Measurements from ENCODE around the gene TMEM131.
"Not testable (repeated sequence)": the region's sequence is repeated elsewhere in the genome, so short reads cannot be mapped to it uniquely, and the experiment has no call there.

TMEM131 gene

DNA sequence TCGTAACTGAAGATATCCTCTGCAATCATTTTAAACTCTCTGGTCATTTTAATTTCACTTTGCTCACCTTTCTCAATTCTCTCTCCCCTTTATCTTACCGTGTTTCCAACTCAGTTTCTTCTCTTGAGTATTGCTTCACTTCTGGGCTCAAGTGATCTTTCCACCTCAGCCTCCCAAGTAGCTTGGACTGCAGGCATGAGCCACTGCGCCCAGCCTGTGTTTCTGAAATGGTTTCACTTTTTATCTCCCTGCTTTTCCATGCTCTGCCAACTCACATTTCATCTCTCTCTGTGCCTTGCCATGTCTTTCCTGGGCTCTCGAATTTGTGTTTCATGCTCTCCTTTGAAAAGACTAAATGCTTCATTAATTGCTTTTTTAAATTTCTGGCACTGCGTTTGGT, 30.5 kb upstream of the TMEM131 start:
- WGBS (ENCODE audit: extremely low coverage, insufficient coverage, insufficient read length) = no CpG with 5 or more reads among the region's 5 CpGs
- Histone ChIP-seq H2AFZ (ENCODE audit: insufficient read depth, low read length, poor library complexity) (no peak overlapping the region), H2BK120ac (ENCODE audit: insufficient read depth, low read length, poor library complexity) (no peak overlapping the region), H2BK12ac (ENCODE audit: low read length) (no peak overlapping the region), H4K91ac (ENCODE audit: low read depth, low read length) (no peak overlapping the region), H3K79me2 (ENCODE audit: control insufficient read depth, insufficient read depth, low read length, poor library complexity) (no peaks in the 10 kb centered on the region), H3K4ac (ENCODE audit: low read depth, low read length) (no peak overlapping the region), H3K79me1 (ENCODE audit: low read length) (no peaks in the 10 kb centered on the region), H4K8ac (ENCODE audit: low read depth, low read length) (no peak overlapping the region), H3K14ac (ENCODE audit: low read length) (no peak overlapping the region), H3K4me2 (ENCODE audit: low read length) (no peak overlapping the region), H3K27ac (ENCODE audit: low read depth, low read length) (no peak overlapping the region), H3K18ac (ENCODE audit: low read length) (no peak overlapping the region), H3K9ac (ENCODE audit: low read length) (no peak overlapping the region), H3K4me3 (ENCODE audit: low read depth, low read length) (no peak overlapping the region), H3K36me3 (ENCODE audit: control insufficient read depth in 1 of 2, insufficient read depth in 2 of 2, low read length in 2 of 2) (no peaks in the 10 kb centered on the region), H4K12ac (ENCODE audit: low read depth, low read length) (no peak overlapping the region), H3K27me3 (ENCODE audit: insufficient read depth, low read length) (no peaks in the 10 kb centered on the region), H2AK5ac (ENCODE audit: low read length) (no peak overlapping the region), H3K9me3 (ENCODE audit: insufficient read depth, low read depth, low read length) (no peaks in the 10 kb centered on the region), H3K23ac (ENCODE audit: low read length) (no peak overlapping the region), H2BK5ac (ENCODE audit: low read depth, low read length, poor library complexity) (no peak overlapping the region), H3K4me1 (ENCODE audit: control insufficient read depth in 1 of 2, insufficient read depth in 2 of 2, low read length in 2 of 2) (peaks cover 0 to 6% of the 10 kb centered on the region in 2 experiments)
- DNase-seq = no peak

DNA sequence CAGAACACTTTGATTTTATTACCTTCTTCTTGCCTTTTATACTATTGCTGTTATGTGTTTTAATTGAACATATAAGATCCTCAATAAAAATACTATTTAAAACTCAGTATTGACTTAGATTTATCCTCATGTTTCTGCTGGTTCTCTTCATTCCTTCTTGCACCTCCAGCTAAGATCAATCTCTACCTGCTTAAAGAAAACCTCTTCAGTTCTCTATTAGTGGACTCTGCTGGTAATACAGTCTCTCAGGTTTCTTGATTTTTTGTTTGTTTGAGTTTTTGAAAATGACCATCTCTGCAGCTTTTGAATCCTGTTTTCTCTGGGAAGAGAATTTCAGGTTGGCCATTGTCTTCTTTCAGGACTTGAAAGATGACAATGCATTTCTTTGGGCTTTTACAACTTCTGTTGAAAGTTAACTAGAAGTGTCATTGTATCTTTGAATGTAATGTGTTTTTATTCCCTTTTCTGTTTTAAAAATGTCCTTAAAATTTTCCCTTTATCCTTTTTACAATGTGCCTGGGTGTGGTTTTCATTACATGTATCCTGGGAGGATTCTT, 29.8 kb upstream of the TMEM131 start:
- Histone ChIP-seq H2BK120ac (ENCODE audit: insufficient read depth, low read length, poor library complexity) (no peak overlapping the region), H3K27ac (ENCODE audit: low read depth, low read length) (no peak overlapping the region), H2AFZ (ENCODE audit: insufficient read depth, low read length, poor library complexity) (no peak overlapping the region), H4K12ac (ENCODE audit: low read depth, low read length) (no peak overlapping the region), H3K36me3 (ENCODE audit: control insufficient read depth in 1 of 2, insufficient read depth in 2 of 2, low read length in 2 of 2) (no peaks in the 10 kb centered on the region), H2AK5ac (ENCODE audit: low read length) (no peak overlapping the region), H3K18ac (ENCODE audit: low read length) (no peak overlapping the region), H3K9ac (ENCODE audit: low read length) (no peak overlapping the region), H3K4me2 (ENCODE audit: low read length) (no peak overlapping the region), H3K14ac (ENCODE audit: low read length) (no peak overlapping the region), H3K23ac (ENCODE audit: low read length) (no peak overlapping the region), H3K27me3 (ENCODE audit: insufficient read depth, low read length) (no peaks in the 10 kb centered on the region), H2BK12ac (ENCODE audit: low read length) (no peak overlapping the region), H4K91ac (ENCODE audit: low read depth, low read length) (no peak overlapping the region), H3K4me3 (ENCODE audit: low read depth, low read length) (no peak overlapping the region), H3K79me1 (ENCODE audit: low read length) (no peaks in the 10 kb centered on the region), H3K4me1 (ENCODE audit: control insufficient read depth in 1 of 2, insufficient read depth in 2 of 2, low read length in 2 of 2) (peaks cover 0 to 6% of the 10 kb centered on the region in 2 experiments), H4K8ac (ENCODE audit: low read depth, low read length) (no peak overlapping the region), H2BK5ac (ENCODE audit: low read depth, low read length, poor library complexity) (no peak overlapping the region), H3K9me3 (ENCODE audit: insufficient read depth, low read depth, low read length) (peaks cover under 1% of the 10 kb centered on the region), H3K4ac (ENCODE audit: low read depth, low read length) (no peak overlapping the region), H3K79me2 (ENCODE audit: control insufficient read depth, insufficient read depth, low read length, poor library complexity) (no peaks in the 10 kb centered on the region)
- DNase-seq = no peak

- DNase-seq; H3K79me1 ChIP-seq (ENCODE audit: low read length); H4K8ac ChIP-seq (ENCODE audit: low read depth, low read length); H3K18ac ChIP-seq (ENCODE audit: low read length); H3K14ac ChIP-seq (ENCODE audit: low read length); H4K91ac ChIP-seq (ENCODE audit: low read depth, low read length); H3K4ac ChIP-seq (ENCODE audit: low read depth, low read length); H3K4me1 ChIP-seq (ENCODE audit: control insufficient read depth in 1 of 2, insufficient read depth in 2 of 2, low read length in 2 of 2); H3K4me2 ChIP-seq (ENCODE audit: low read length); H3K36me3 ChIP-seq (ENCODE audit: control insufficient read depth in 1 of 2, insufficient read depth in 2 of 2, low read length in 2 of 2); H4K12ac ChIP-seq (ENCODE audit: low read depth, low read length); H2AK5ac ChIP-seq (ENCODE audit: low read length); H3K23ac ChIP-seq (ENCODE audit: low read length); H3K9ac ChIP-seq (ENCODE audit: low read length); H2BK12ac ChIP-seq (ENCODE audit: low read length); H2AFZ ChIP-seq (ENCODE audit: insufficient read depth, low read length, poor library complexity); H2BK5ac ChIP-seq (ENCODE audit: low read depth, low read length, poor library complexity); H3K27ac ChIP-seq (ENCODE audit: low read depth, low read length); H3K4me3 ChIP-seq (ENCODE audit: low read depth, low read length); H3K9me3 ChIP-seq (ENCODE audit: insufficient read depth, low read depth, low read length); H3K79me2 ChIP-seq (ENCODE audit: control insufficient read depth, insufficient read depth, low read length, poor library complexity); H3K27me3 ChIP-seq (ENCODE audit: insufficient read depth, low read length); H2BK120ac ChIP-seq (ENCODE audit: insufficient read depth, low read length, poor library complexity): not testable (repeated sequence)
- no CpG with 5 or more reads among the region's 3 CpGs for WGBS (ENCODE audit: extremely low coverage, insufficient coverage, insufficient read length)
Observed at GRCh38 chr2:98022067-98022466, 26.3 kb upstream of the TMEM131 start.

DNA sequence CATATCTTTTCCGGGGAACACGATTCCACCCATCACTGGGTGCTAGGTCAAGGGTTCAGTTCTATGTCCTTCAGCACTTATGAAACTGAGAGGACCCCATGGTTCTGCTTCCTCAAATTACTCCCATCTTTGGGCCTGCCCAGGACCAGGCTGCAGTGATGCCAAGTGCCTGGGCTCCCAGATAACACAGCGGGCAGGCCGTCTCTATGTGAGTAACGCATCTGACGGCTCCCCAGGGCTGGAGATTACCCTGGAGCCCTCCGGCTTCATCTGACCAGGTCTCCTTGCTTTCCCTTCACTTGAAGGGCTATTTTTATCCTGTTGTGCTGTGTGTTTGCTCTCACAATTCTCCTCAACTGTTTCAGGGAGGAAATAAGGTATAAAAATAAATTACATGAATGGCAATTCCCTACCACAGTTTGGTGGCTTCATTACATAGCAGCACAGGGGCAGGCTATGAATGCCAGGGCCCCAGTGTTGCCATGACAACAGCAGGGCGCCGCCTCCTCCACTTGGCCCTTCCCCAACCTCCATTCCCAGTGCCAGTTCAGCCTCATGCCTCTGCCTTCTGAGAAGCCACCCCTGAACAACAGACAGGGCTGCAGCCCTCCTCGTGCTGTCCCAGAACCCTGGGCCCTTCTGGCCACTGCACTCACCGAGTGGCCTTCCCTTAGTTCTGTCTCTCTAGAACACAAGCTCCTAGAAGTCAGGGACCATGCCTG, 25.4 kb upstream of the TMEM131 start:
- no peak overlapping the region for H3K9ac ChIP-seq (ENCODE audit: low read length)
- no peak overlapping the region for H2BK120ac ChIP-seq (ENCODE audit: insufficient read depth, low read length, poor library complexity)
- H3K14ac ChIP-seq (ENCODE audit: low read length) = no peak overlapping the region
- H3K79me1 ChIP-seq (ENCODE audit: low read length) = no peaks in the 10 kb centered on the region
- no peaks in the 10 kb centered on the region for H3K79me2 ChIP-seq (ENCODE audit: control insufficient read depth, insufficient read depth, low read length, poor library complexity)
- H3K18ac ChIP-seq (ENCODE audit: low read length) = no peak overlapping the region
- no peak overlapping the region for H2AFZ ChIP-seq (ENCODE audit: insufficient read depth, low read length, poor library complexity)
- no peak overlapping the region for H3K4ac ChIP-seq (ENCODE audit: low read depth, low read length)
- DNase-seq = no peak
- H3K4me2 ChIP-seq (ENCODE audit: low read length) = no peak overlapping the region
- H3K23ac ChIP-seq (ENCODE audit: low read length) = no peak overlapping the region
- H2BK5ac ChIP-seq (ENCODE audit: low read depth, low read length, poor library complexity) = no peak overlapping the region
- H2AK5ac ChIP-seq (ENCODE audit: low read length) = no peak overlapping the region
- peaks cover 4% of the 10 kb centered on the region for H3K9me3 ChIP-seq (ENCODE audit: insufficient read depth, low read depth, low read length)
- no peaks in the 10 kb centered on the region for H3K27me3 ChIP-seq (ENCODE audit: insufficient read depth, low read length)
- H3K4me3 ChIP-seq (ENCODE audit: low read depth, low read length) = no peak overlapping the region
- H3K4me1 ChIP-seq (ENCODE audit: control insufficient read depth in 1 of 2, insufficient read depth in 2 of 2, low read length in 2 of 2) = no peaks in the 10 kb centered on the region
- no peaks in the 10 kb centered on the region for H3K36me3 ChIP-seq (ENCODE audit: control insufficient read depth in 1 of 2, insufficient read depth in 2 of 2, low read length in 2 of 2)
- H4K8ac ChIP-seq (ENCODE audit: low read depth, low read length) = no peak overlapping the region
- no peak overlapping the region for H4K12ac ChIP-seq (ENCODE audit: low read depth, low read length)
- no peak overlapping the region for H4K91ac ChIP-seq (ENCODE audit: low read depth, low read length)
- WGBS (ENCODE audit: extremely low coverage, insufficient coverage, insufficient read length) = no CpG with 5 or more reads among the region's 11 CpGs
- no peak overlapping the region for H2BK12ac ChIP-seq (ENCODE audit: low read length)
- H3K27ac ChIP-seq (ENCODE audit: low read depth, low read length) = no peak overlapping the region
